Hepatocyte (in vitro differentiated cells): ENCODE results near the gene LSM7. TPM values are rescaled to one million over a fixed set of nuclear protein-coding genes. Genes with fewer than 3 reads are reported as not detected.

Source experiments
- DNase-seq: peaks from one replicate; pipeline ENCODE4 v3.0.0-alpha.2; 2016; ENCODE audit warnings: low spot score
- H2AFZ ChIP-seq: fragments of 200-600 bp; sonication (generic); 2 replicates; pipeline ENCODE4 v1.6.0; 2016; ENCODE audit warnings: antibody characterized with exemption, mild to moderate bottlenecking
- H3K27ac ChIP-seq: fragments of 200-600 bp; sonication (generic); 2 replicates; pipeline ENCODE4 v1.5.1; 2016; ENCODE audit warnings: mild to moderate bottlenecking
- H3K27me3 ChIP-seq: fragments of 200-600 bp; sonication (generic); 2 replicates; pipeline ENCODE4 v1.6.1; 2016
- H3K36me3 ChIP-seq: fragments of 200-600 bp; sonication (generic); replicated peaks from 2 replicates; pipeline ENCODE4 v1.5.1; 2016; ENCODE audit warnings: low read depth; ENCODE audit not compliant: insufficient read depth
- H3K4me1 ChIP-seq: fragments of 200-600 bp; sonication (generic); 2 replicates; pipeline ENCODE4 v1.5.1; 2016; ENCODE audit warnings: mild to moderate bottlenecking, moderate library complexity; ENCODE audit not compliant: insufficient read depth
- H3K4me2 ChIP-seq: fragments of 200-600 bp; sonication (generic); 2 replicates; pipeline ENCODE4 v1.6.0; 2016
- H3K4me3 ChIP-seq: fragments of 200-600 bp; sonication (generic); 2 replicates; pipeline ENCODE4 v1.5.1; 2016; ENCODE audit warnings: mild to moderate bottlenecking
- H3K79me2 ChIP-seq: fragments of 200-600 bp; sonication (generic); 2 replicates; pipeline ENCODE4 v1.6.0; 2017; ENCODE audit warnings: mild to moderate bottlenecking
- H3K9me2 ChIP-seq: fragments of 200-600 bp; sonication (generic); replicated peaks from 2 replicates; pipeline ENCODE4 v1.6.0; 2017; ENCODE audit warnings: mild to moderate bottlenecking; ENCODE audit not compliant: insufficient read depth
- H3K9me3 ChIP-seq: fragments of 200-600 bp; sonication (generic); 2 replicates; pipeline ENCODE4 v1.5.1; 2016; ENCODE audit warnings: low read depth, mild to moderate bottlenecking
- H4K20me1 ChIP-seq: fragments of 200-600 bp; sonication (generic); 2 replicates; pipeline ENCODE4 v1.6.0; 2016; ENCODE audit warnings: mild to moderate bottlenecking; ENCODE audit not compliant: insufficient read depth, poor library complexity, severe bottlenecking
- EZH2 ChIP-seq: fragments of 200-600 bp; sonication (generic); IDR thresholded peaks from 2 replicates; pipeline ENCODE4 v1.6.1; 2016; ENCODE audit warnings: antibody characterized with exemption, mild to moderate bottlenecking, borderline replicate concordance
- EZH2phosphoT487 ChIP-seq: fragments of 200-600 bp; sonication (generic); IDR thresholded peaks from one replicate; pipeline ENCODE4 v1.6.1; 2018; ENCODE audit warnings: antibody characterized with exemption, mild to moderate bottlenecking, low read depth, moderate library complexity; ENCODE audit not compliant: unreplicated experiment, severe bottlenecking
- WGBS: methylation state at CpG from one replicate; pipeline ENCODE4 v1.1.6; 2016; ENCODE audit warnings: low lambda C conversion rate; ENCODE audit errors: missing lambda C conversion rate; 5-methylcytosine and 5-hydroxymethylcytosine counted together
- polyA plus RNA-seq: library from polyadenylated mRNA; unstranded; fragments of >200 nt; fragmentation: Nextera tagmentation; extraction: Ambion mirVana; gene quantifications from 2 replicates; pipeline ENCODE4 v1.2.1, GENCODE V29; 2016
- total RNA-seq: library from RNA; depleted of rRNA; stranded (reverse); fragments of >200 nt; gene quantifications from 2 replicates; pipeline ENCODE4 v1.2.3, GENCODE V29; 2014
- TF ChIP-seq, protein P1 (sequence below): fragments of 200-600 bp; sonication (generic); IDR thresholded peaks from 2 replicates; pipeline ENCODE4 v1.5.1; 2016; ENCODE audit warnings: antibody characterized with exemption, mild to moderate bottlenecking; ENCODE audit not compliant: poor library complexity

The LSM7 gene
- total and polyA plus RNA-seq, 2 experiments from 2014 or later, result 150 to 190 TPM

GRCh38 chr19:2320939-2321338 is 7.4 kb downstream of the LSM7 start:
- DNase-seq, result no peak
- Histone ChIP-seq H3K36me3 (no peaks in the 10 kb centered on the region), H3K4me1 (no peaks in the 10 kb centered on the region), H3K9me3 (no peaks in the 10 kb centered on the region), H3K27me3 (no peaks in the 10 kb centered on the region), H3K4me3 (no peak overlapping the region), H2AFZ (no peak overlapping the region), H3K27ac (no peak overlapping the region), H3K9me2 (no peaks in the 10 kb centered on the region), H3K79me2 (peaks cover 1% of the 10 kb centered on the region), H4K20me1 (no peaks in the 10 kb centered on the region), H3K4me2 (no peak overlapping the region)
- TF ChIP-seq EZH2 (no peak), EZH2phosphoT487 (no peak)
- TF ChIP-seq, protein P1, sequence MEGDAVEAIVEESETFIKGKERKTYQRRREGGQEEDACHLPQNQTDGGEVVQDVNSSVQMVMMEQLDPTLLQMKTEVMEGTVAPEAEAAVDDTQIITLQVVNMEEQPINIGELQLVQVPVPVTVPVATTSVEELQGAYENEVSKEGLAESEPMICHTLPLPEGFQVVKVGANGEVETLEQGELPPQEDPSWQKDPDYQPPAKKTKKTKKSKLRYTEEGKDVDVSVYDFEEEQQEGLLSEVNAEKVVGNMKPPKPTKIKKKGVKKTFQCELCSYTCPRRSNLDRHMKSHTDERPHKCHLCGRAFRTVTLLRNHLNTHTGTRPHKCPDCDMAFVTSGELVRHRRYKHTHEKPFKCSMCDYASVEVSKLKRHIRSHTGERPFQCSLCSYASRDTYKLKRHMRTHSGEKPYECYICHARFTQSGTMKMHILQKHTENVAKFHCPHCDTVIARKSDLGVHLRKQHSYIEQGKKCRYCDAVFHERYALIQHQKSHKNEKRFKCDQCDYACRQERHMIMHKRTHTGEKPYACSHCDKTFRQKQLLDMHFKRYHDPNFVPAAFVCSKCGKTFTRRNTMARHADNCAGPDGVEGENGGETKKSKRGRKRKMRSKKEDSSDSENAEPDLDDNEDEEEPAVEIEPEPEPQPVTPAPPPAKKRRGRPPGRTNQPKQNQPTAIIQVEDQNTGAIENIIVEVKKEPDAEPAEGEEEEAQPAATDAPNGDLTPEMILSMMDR, result no peak
- WGBS, result 94% methylated on average over 12 of the region's 12 CpGs

DNA sequence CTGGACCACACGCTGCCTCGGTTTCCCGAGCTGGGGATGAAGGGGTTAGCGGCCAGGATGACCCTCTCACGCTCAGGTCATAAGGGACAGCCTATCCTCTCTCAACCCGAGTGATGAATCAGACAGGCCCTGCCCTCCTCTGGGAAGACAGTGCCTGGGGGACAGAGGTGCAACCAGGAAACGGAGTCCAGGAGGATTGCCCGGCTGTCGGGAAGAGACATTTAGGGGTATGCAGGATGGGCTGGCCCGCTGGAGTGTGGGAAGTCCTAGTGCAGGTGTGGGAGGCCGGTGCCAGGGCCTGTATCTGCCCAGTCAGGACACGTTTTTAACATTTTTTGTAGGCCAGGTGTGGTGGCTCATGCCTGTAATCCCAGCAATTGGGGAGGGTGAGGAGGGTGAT is 8.3 kb downstream of the LSM7 start:
- TF ChIP-seq EZH2phosphoT487, result no peak
- TF ChIP-seq EZH2, result no peak
- TF ChIP-seq, protein P1, result no peak
- no peak overlapping the region for H3K4me3 ChIP-seq
- no peaks in the 10 kb centered on the region for H3K9me3 ChIP-seq
- H4K20me1 ChIP-seq, result no peaks in the 10 kb centered on the region
- no peak overlapping the region for H2AFZ ChIP-seq
- 81% methylated on average over 12 of the region's 12 CpGs for WGBS
- H3K27me3 ChIP-seq, result no peaks in the 10 kb centered on the region
- no peak for DNase-seq
- H3K4me1 ChIP-seq, result no peaks in the 10 kb centered on the region
- H3K79me2 ChIP-seq, result no peaks in the 10 kb centered on the region
- H3K4me2 ChIP-seq, result no peak overlapping the region
- no peaks in the 10 kb centered on the region for H3K36me3 ChIP-seq
- H3K27ac ChIP-seq, result no peak overlapping the region
- no peaks in the 10 kb centered on the region for H3K9me2 ChIP-seq

GRCh38 chr19:2319551-2319950 is 8.8 kb downstream of the LSM7 start:
- H3K27ac ChIP-seq, result no peak overlapping the region
- H3K9me3 ChIP-seq, result no peaks in the 10 kb centered on the region
- no peaks in the 10 kb centered on the region for H3K9me2 ChIP-seq
- no peak overlapping the region for H2AFZ ChIP-seq
- no peak overlapping the region for H3K4me2 ChIP-seq
- H3K4me1 ChIP-seq, result no peaks in the 10 kb centered on the region
- no peak overlapping the region for H3K4me3 ChIP-seq
- H4K20me1 ChIP-seq, result no peaks in the 10 kb centered on the region
- H3K27me3 ChIP-seq, result no peaks in the 10 kb centered on the region
- 85% methylated on average over 17 of the region's 20 CpGs for WGBS
- DNase-seq, result no peak
- H3K36me3 ChIP-seq, result no peaks in the 10 kb centered on the region
- H3K79me2 ChIP-seq, result no peaks in the 10 kb centered on the region
- TF ChIP-seq, protein P1, result no peak
- no peak for TF ChIP-seq EZH2phosphoT487
- no peak for TF ChIP-seq EZH2

GRCh38 chr19:2318923-2319322 is 9.5 kb downstream of the LSM7 start:
- 88% methylated on average over 6 of the region's 6 CpGs for WGBS
- Histone ChIP-seq H4K20me1 (no peaks in the 10 kb centered on the region), H3K4me1 (no peaks in the 10 kb centered on the region), H3K9me2 (no peaks in the 10 kb centered on the region), H3K36me3 (no peaks in the 10 kb centered on the region), H2AFZ (no peak overlapping the region), H3K27me3 (no peaks in the 10 kb centered on the region), H3K4me3 (no peak overlapping the region), H3K9me3 (no peaks in the 10 kb centered on the region), H3K27ac (no peak overlapping the region), H3K79me2 (no peaks in the 10 kb centered on the region), H3K4me2 (no peak overlapping the region)
- no peak for TF ChIP-seq EZH2
- TF ChIP-seq EZH2phosphoT487, result no peak
- TF ChIP-seq, protein P1, result no peak
- DNase-seq, result no peak
